IPS DF 4.7 (cell line): ENCODE data around the gene BTBD9.
"Not testable (repeated sequence)": the region's sequence is repeated elsewhere in the genome, so short reads cannot be mapped to it uniquely, and the experiment has no call there.

Experiments
- DNase-seq: peaks from one replicate; pipeline ENCODE4 v3.0.0-alpha.2; 2013; ENCODE audit warnings: low spot score; ENCODE audit errors: extremely low read depth

The BTBD9 gene

DNA sequence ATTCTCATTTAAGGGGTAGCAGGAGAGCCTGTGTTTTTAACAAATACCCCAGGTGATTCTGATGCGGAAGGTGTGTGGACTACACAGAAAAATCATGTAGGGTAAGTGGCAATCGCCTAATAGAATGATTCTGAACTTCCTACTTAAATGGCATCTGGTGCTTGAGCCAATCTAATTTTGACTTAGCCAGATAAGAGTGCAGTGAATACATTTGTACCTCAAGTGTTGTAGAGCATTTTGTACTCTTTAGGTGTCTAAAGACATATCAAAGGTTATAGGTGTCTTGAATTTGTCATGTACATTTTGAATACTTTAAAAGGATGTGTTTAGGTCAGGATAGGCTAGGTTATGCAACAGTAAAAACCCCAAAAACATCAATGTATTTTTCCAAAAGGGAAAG, 10.0 kb upstream of the BTBD9 start:
- no peak for DNase-seq

DNA sequence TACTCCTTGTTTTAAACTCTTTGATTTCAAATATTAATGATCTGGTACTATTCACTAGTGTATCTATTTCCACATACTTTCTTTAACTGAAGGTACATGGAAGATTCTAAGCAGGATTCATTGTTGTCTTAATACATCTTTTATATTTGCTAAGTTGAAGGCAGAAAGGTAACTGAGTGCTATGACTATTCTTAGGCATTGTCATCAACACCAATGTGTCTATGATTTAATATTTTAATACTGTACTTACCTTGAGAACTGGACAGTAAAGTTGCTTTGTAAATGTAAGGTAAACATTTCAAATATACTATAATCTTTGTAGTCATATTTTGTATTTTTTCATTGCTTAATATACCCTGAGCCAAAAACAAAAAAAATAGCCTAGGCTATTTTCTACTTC, 8.9 kb upstream of the BTBD9 start:
- no peak for DNase-seq

DNA sequence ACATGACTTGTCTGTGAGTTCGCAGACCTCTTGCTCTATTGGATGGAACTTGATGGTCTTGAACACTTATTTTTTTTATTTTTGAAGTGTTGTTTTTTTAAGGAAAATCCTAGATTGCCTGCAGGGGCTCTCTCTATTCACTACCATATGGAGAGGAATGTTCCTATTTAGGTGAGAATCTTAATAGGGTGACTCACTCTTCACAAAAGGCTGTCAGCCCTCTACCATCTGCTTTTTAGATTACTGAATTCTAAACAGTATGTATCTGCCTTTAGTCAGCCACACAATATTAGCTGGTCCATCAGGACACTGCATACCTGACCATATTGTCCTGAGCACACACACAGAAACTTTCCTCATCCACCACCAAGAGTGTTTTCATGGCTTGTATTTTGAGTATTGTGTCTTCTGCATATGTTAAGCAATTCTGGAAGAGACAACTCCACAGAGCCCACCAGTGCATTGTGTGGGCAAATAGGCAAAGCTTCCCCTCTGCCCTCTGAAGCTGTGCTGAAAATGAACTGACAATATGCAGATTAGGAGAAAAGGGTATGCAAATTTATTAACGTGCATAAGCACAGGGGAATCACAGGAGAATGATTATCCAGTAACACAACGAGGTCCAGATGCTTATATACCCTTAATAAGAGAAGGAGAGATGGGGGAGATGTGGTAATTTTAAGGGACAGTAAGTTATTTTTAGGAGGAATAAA, 6.6 kb upstream of the BTBD9 start:
- no peak for DNase-seq

DNA sequence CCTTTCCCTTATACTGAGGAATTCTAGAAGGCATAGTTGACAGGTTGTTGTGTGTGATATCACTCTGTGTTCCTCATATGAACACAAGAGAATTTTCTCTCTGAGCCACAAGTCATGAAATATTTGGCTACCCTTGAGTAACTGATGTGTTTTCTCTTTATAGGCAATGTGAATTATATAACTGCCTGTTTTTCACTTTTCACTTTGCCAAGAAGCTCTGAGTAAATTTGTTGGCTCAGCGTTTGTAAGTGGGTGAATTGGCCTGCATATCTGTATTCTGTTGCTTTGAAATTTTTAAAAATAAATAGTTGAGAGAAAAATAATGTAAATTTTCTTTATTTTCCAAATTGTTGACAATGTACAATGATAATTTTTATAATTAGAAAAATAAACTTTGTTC, 5.2 kb upstream of the BTBD9 start:
- DNase-seq = no peak

DNA sequence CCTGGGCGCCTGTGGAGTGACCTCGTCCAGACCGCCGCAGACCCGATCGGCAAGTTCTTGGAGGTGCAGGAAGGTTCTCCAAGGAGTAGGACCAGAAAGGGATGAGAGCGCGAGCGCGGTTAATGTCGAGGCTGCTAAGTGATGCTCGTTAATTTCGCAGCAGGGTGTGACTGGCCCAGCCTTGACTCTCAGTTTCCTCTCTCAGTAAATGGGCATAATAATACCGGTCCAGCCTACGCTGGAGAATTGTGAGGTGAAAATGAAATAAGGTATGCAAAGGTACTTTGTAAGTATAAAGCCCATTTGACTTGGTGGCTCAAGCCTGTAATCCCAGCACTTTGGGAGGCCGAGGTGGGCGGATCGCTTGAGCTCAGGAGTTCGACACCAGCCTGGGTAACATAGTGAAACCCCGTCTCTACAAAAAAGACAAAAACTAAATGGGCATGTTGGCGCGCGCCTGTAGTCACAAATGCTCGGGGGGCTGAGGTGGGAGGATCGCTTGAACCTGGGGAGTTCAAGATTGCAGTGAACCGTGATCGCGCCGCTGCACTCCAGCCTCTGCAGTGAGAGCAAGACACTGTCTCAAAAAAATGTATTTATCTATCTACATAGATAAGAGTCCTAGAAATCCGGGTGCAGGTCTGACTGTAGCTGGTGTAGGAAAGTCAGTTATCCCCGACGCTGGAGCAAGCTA, 634 bp upstream of the BTBD9 start:
- DNase-seq = no peak

DNA sequence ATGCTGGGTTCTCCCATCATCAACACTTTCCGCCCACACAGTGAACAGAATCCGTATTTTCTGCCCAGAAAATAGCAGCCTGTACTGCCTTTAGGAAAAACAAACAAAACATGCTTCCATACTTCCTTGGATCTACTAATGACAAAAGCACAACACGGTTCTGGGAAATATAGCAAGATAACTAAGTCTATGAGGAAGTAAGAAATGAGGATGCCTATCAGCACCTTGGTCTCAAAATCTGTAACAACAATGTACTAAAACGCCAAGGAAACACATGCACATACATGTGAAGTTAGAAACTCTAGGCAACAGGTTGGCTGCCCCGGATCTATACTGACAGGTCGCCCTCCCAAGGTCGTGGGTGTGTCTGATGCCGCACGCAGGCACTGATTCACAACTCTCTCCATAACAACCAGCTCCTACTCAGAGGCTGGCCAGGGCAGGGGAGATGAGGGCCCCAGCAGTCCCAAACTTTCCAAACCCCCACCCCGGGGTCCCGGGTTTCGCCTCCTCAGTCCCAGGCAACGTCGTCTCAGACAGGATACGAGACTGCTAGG, 710 bp downstream of the BTBD9 start:
- DNase-seq = no peak

DNA sequence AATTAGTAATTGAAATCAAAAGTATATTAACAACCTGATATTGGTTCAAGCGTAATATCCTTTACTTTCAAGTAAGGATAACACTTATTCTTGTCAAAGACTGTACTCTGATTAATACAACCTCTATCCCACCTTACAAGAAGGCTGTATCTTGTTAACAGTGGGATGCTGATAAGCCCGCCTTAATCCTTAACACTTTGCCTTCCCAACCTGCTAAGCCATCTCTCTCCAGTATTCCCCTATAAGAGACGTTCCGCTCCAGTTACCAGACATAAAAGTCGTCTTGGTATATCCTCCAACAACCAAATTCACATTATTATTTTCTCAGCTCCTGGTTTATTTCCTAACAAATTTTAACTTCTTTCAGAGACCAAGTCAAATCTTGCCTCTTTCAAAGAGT, 2.0 kb downstream of the BTBD9 start:
- no peak for DNase-seq

DNA sequence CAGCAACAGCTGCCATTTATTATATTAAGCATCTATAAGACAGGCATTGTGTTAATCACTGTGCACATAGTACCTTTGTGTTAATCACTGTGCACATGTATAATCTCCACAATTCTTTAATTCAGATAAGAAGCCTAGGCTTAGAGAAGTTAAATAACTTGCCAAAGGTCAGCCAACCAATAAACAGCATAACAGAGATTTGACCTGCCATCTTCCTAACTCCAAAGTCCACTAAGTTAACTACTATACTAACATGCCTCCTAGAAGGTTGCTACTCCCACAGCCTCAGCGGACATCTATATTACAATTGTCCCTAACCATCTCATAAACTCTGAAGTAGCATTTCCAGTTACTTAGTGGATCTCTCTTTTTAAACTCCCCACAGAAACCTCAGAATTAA, 3.7 kb downstream of the BTBD9 start:
- DNase-seq = no peak

DNA sequence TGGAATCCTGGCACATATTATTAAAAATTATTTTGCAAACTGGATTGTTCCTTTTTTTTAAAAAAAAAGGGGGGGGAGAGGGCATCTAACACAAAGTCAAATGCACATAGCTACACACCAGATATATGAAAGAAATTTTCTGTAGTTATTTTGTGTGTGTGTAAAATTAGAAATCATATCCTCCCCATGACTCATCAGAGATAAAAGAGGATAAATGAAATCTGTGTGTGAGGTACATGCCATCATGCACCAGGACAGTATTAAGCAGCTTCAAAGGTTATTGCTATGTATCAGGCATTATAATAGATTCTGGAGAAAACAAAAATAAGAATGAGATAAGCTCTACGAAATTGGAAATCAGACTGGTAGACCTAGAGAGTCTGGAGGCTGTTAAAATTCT, 5.2 kb downstream of the BTBD9 start:
- DNase-seq = no peak

DNA sequence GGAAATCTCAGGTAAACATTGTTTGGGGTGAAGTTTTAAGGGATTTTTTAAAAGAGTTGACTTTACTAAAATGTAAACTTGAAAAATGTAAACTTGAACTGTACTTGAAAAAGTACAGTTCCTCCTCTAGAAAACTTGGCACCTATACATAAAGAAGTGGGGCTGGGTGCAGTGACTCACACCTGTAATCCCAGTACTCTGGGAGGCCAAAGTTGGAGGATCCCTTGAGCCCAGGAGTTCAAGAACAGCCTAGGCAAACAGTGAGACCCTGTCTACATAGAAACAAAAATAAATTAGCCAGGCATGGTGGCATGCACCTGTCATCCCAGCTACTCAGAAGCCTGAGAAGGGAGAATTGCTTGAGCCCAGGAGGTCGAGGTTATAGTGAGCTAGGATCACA, 7.2 kb downstream of the BTBD9 start:
- no peak for DNase-seq

DNA sequence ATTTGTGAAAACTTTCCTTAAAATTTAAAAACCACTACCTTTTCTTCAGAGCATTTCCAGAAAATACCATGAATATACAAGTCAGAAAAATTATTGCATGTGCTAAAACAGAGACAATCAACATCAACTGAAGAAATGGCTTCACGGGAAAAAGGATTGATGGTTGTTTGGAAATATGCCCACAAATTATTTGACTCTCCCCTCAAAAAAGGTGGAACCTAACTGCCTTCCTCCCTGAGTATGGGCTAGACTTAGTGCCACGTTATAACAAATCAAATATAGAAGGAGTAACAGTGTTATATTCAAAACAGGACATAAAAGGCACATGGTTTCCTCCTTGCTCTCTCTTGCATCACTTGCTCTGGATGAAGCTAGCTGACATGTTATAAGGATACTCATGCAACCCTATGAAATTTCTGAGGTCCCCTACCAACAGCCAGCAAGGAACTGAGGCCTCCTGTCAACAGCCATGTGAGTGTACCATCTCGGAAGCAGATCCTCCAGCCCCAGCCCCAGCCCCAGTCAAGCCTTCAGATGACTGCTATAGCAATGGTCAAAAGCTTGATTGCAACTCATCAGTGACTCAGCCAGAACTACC, 8.4 kb downstream of the BTBD9 start:
- DNase-seq = no peak

DNA sequence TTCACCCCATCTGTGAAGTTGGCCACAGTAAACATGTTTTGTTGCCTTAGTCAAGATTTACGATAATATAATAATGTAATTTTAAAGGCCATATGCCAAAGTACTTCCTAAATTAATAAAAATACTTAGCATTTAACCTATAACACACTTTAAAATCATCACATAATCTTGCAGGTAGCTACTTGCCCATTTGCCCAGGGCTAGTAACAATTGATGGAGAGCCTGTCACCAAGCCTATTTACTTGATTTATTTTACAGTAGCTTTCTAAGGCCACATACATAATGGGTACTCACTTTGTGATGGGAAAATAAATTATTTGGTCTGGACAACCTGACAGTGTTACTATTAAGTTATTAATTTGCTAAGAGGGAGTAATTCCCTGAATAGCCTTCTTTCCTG, 14.5 kb downstream of the BTBD9 start:
- no peak for DNase-seq

DNA sequence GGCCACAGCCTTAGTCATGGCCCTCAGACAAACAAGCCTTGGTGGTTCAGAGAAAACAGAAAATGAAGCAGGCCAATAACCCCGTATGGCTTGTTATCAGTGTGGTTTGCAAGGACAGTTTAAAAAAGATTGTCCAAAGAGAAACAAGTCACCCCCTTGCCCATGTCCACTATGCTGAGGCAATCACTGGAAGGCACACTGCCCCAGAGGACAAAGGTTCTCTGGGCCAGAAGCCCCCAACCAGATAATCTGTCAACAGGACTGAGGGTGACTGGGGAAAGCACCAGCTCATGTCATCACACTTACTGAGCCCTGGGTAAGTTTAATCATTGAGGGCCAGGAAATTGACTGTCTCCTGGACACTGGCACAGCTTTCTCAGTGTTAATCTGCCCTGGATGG, 20.4 kb downstream of the BTBD9 start:
- DNase-seq = not testable (repeated sequence)

DNA sequence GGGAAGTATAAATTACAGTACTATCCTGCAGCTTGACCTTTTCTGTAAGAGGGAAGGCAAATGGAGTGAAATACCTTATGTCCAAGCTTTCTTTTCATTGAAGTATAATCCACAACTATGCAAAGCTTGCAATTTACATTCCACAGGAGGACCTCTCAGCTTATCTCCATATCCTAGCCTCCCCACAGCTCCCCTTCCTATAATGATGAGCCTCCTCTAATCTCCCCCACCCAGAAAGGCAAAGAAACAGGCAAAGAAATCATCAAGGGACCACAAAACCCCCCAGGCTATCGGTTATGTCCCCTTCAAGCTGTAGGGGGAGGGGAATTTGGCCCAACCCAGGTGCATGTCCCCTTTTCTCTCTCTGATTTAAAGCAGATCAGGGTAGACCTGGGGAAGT, 21.4 kb downstream of the BTBD9 start:
- not testable (repeated sequence) for DNase-seq

DNA sequence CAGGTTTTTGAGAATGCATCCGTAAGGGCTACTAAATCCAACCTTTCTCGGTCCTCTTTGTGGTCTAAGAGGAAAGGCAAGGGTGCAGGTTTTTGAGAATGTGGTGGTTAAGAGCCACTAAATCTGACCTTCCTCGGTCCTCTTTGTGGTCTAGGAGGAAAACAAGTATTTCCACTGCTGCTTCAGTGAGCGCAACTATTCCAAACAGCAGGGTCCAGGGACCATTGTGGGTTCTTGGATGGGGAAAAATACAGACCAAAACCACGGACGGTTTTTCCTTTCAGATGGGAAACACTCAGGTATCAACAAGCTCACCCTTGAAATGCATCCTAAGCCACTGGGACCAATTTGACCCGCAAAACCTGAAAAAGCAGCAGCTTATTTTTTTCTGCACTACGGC, 21.9 kb downstream of the BTBD9 start:
- no peak for DNase-seq

DNA sequence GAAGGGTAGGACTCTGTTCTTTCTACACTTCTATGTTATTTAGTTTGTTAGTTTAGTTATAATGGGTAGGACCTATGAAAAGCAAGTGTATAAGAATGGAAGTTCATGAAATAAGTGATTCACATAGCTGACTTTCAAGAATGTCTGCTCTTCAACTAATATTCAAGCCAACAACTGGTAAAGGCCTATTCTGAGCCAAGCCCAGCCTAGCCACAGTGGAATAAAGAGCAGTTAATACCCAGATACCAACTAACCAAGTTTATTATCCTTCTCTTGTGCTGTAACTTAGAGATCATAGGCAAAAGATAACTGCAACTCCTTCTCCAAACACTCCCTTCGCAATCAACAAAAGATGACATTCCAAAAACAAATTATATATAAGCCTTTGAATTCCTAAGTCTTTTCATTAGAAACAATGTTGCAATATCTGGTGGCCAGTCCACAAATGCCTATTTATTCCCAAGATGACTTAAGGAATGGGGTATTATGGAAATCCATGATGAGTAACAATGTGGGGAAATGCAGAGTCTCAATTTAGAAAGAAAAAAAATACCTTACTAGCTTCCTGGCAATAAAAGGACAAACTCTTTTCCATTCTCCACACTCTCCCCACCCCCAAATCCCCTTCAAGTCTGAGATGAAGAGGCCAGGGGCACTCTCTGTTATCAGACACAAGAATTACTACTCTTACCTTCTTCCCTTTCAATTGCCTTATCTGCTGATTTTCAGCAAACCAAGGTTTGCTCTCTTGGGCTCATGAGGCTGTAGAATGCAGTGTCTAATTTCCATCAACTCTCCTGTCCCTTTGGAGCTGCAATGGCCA, 27.4 kb downstream of the BTBD9 start:
- no peak for DNase-seq

DNA sequence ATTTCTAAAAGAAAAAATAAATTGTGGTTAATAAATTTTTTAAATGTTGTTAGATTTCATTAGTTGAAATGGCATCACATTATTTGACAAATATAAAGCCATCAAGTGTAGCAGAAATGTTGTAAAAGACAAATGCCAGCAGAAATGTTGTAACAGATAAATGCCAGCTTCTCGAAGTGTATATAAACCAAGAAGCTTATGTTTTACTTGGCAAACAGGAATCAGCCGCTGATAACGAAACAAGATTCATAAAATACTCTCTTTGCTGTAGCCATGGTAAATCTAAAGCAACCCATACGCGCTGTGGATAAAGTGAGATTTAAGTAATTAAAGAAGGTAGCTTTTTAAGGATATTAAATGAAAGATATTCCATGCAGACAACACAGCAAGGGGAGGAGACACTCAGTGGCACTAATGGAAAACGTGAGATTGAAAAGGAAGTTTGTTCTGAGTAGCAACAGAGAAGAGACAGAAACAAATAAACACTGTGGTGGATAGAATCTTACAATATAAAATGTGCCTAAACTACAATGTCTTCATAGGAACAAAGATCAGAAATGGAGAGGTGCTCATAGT, 29.6 kb downstream of the BTBD9 start:
- no peak for DNase-seq

DNA sequence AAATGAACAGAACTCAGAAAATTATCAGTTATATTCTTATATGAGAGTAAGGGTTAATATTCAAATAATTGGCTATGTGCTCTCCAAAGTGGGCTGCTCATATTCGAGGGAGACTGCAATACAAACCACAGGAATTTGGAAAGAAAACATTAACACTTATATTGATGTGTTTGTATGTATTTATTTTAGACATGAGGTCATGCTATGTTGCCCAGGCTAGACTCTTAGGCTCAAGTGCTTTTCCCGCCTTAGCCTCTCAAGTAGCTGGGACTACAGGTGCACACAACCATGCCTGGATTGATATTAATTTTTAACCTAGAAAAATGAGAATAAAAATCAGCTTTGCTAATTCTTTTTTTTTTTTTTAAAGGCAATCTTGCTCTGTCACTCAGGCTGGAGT, 35.0 kb downstream of the BTBD9 start:
- DNase-seq = no peak

DNA sequence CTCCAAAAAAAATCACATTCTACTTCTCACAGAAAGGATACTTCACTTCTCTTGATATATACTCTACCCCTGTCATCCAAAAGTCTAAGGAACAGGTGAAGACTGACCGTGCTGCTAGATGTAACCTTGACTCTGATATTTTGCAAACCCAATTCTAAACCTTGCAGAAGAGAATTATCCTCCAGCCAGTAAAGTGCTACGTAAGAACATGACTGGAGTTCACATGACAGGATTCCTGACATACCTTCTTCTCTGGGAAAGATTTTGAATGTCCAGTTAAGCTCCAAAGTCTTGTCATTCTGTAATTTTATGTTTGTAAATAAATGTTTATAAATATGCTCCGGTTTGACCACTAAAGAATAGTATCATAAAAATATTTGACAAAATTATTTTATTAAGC, 35.8 kb downstream of the BTBD9 start:
- DNase-seq = no peak

DNA sequence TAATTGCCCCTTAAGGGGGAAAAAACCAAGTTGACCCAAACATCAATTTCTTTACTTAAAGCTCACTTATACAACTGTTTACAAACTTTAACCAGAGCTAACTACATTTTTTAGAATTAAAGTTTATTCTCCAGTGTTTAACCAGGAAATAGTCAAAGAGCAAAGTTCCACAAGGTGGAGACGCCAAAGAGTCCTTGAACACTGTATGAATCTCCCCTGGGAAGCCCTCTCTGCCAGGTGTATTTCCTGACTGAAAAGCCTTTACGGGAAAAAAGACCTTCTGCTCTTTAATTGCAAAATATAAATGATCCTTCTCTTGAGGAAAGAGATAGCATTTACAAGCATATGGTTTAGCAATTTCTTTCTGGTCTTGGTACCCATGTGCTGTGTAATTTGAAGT, 36.2 kb downstream of the BTBD9 start:
- no peak for DNase-seq

DNA sequence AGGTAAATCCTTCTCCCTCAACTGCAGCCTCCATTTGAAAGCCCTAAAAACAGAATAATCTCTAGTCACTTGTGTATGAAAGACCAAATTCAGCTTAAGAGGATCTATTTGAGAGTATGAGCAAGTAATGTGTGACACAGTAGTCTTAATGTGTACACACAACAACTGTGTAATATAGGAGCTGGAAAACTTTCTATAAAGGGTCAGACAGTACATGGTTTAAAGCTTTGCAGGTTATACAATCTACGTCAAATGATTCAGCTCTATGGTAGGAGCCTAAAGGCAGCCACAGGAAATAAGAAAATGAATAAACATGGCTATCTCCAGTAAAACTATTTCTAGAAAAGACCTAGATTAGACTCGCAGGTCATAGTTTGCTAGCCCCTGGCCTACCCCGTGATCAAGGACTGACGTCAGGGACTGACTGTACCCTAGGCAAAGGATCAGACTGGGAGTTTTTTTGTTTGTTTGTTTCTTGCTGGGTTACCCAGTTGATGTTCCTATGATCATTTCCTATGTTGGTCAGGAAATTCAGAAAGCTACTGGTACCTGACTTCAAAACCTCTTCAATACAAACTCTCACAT, 39.7 kb downstream of the BTBD9 start:
- DNase-seq = no peak
